Right atrium auricular region (tissue), 2 donors: ENCODE results near the gene TTLL8. TPM values are rescaled to one million over a fixed set of nuclear protein-coding genes. Genes with fewer than 3 reads are reported as not detected.
A peak's percentile ranks its signal among the peaks of the same experiment; 100 is the strongest.

Source experiments
- DNase-seq: peaks from one replicate; pipeline ENCODE4 v3.0.0-alpha.2; 2019; ENCODE audit warnings: low spot score
- H3K27ac ChIP-seq, 2 donors: fragments of 200-600 bp; sonication (generic); 1 replicate in 1 of 2; 2 replicates in 1 of 2; pipeline ENCODE4 v1.5.1; 2016 to 2019
- H3K27me3 ChIP-seq, 2 donors: fragments of 200-600 bp; sonication (generic); one replicate each; pipeline versions ENCODE4 v1.5.1 to v1.6.0; 2017 to 2019
- H3K36me3 ChIP-seq: fragments of 200-600 bp; sonication (generic); one replicate; pipeline ENCODE4 v1.5.1; 2016
- H3K4me1 ChIP-seq, 2 donors: fragments of 200-600 bp; sonication (generic); one replicate each; pipeline versions ENCODE4 v1.5.1 to v1.6.0; 2017 to 2019
- H3K4me3 ChIP-seq, 2 donors: fragments of 200-600 bp; sonication (generic); 1 replicate in 1 of 2; 2 replicates in 1 of 2; pipeline ENCODE4 v1.5.1; 2017 to 2019; ENCODE audit warnings: mild to moderate bottlenecking in 1 of 2, moderate library complexity in 1 of 2
- H3K9me3 ChIP-seq, 2 donors: fragments of 200-600 bp; sonication (generic); one replicate each; pipeline ENCODE4 v1.5.1; 2019
- CTCF ChIP-seq, 2 donors: fragments of 200-600 bp; sonication (generic); IDR thresholded peaks; one replicate each; pipeline ENCODE4 v1.5.1; 2019; ENCODE audit warnings: antibody characterized with exemption in 2 of 2
- total RNA-seq, 2 donors: library from RNA; depleted of rRNA; stranded (reverse); fragments of >200 nt; gene quantifications; one replicate each; pipeline ENCODE4 v1.1.0, GENCODE V29; 2016

Gene TTLL8
- total RNA-seq, 2 donors from 2014 or later, result not detected

GRCh38 chr22:49996119-49996517 lies 62.0 kb downstream of the TTLL8 start:
- Histone ChIP-seq H3K27ac (no peak overlapping the region), H3K36me3 (no peaks in the 10 kb centered on the region), H3K4me1 (peaks cover 0 to 13% of the 10 kb centered on the region in 2 donors), H3K27me3 (no peaks in the 10 kb centered on the region), H3K9me3 (peaks cover 0 to 6% of the 10 kb centered on the region in 2 donors), H3K4me3 (no peak overlapping the region)
- no peak for DNase-seq
- no peak for TF ChIP-seq CTCF (IDR thresholded peaks at IDR 0.05)

- TF ChIP-seq CTCF (IDR thresholded peaks at IDR 0.05), result no peak
- DNase-seq, result no peak
- no peaks in the 10 kb centered on the region for H3K27me3 ChIP-seq
- peaks cover 0 to 12% of the 10 kb centered on the region in 2 donors for H3K9me3 ChIP-seq
- H3K36me3 ChIP-seq, result no peaks in the 10 kb centered on the region
- no peak overlapping the region for H3K4me3 ChIP-seq
- peaks cover 0 to 13% of the 10 kb centered on the region in 2 donors for H3K4me1 ChIP-seq
- H3K27ac ChIP-seq, result no peak overlapping the region
Measured at GRCh38 chr22:49995361-49996118, 62.6 kb downstream of the TTLL8 start.

- Histone ChIP-seq H3K36me3 (no peaks in the 10 kb centered on the region), H3K4me3 (no peak overlapping the region), H3K27ac (no peak overlapping the region), H3K9me3 (peaks cover 0 to 13% of the 10 kb centered on the region in 2 donors), H3K4me1 (peaks cover 0 to 13% of the 10 kb centered on the region in 2 donors), H3K27me3 (no peaks in the 10 kb centered on the region)
- no peak for DNase-seq
- no peak for TF ChIP-seq CTCF (IDR thresholded peaks at IDR 0.05)
Measured at GRCh38 chr22:49995041-49995360, 63.1 kb downstream of the TTLL8 start.

- Histone ChIP-seq H3K4me3 (no peak overlapping the region), H3K36me3 (no peaks in the 10 kb centered on the region), H3K9me3 (peaks cover 0 to 13% of the 10 kb centered on the region in 2 donors), H3K4me1 (peaks cover 0 to 13% of the 10 kb centered on the region in 2 donors), H3K27ac (no peak overlapping the region), H3K27me3 (no peaks in the 10 kb centered on the region)
- no peak for DNase-seq
- no peak for TF ChIP-seq CTCF (IDR thresholded peaks at IDR 0.05)
Measured at GRCh38 chr22:49994361-49995040, 63.6 kb downstream of the TTLL8 start.

GRCh38 chr22:49993649-49994360 lies 64.3 kb downstream of the TTLL8 start:
- Histone ChIP-seq H3K4me3 (no peak overlapping the region), H3K4me1 (peaks cover 0 to 8% of the 10 kb centered on the region in 2 donors), H3K9me3 (peaks cover 0 to 13% of the 10 kb centered on the region in 2 donors), H3K36me3 (no peaks in the 10 kb centered on the region), H3K27ac (no peak overlapping the region), H3K27me3 (no peaks in the 10 kb centered on the region)
- DNase-seq, result no peak
- peak in 1 of 2 donors; percentile 6 for TF ChIP-seq CTCF (IDR thresholded peaks at IDR 0.05)
